Loucy (cell line): ENCODE measurements around the gene CASQ2.

Source experiments
- H2AFZ ChIP-seq: fragments of 200-600 bp; sonication (generic); 2 replicates; pipeline ENCODE4 v1.6.0; 2016; ENCODE audit warnings: antibody characterized with exemption, mild to moderate bottlenecking, low read length, moderate library complexity
- H3F3A ChIP-seq: fragments of 200-600 bp; 2 replicates; pipeline ENCODE4 v1.6.0; 2016; ENCODE audit warnings: antibody characterized with exemption, low read depth, mild to moderate bottlenecking
- H3K27me3 ChIP-seq: fragments of 200-600 bp; sonication (generic); 2 replicates; pipeline ENCODE4 v1.6.1; 2014; ENCODE audit warnings: low read length, mild to moderate bottlenecking; ENCODE audit not compliant: insufficient read depth, poor library complexity, severe bottlenecking
- H3K36me3 ChIP-seq: fragments of 200-600 bp; sonication (generic); 2 replicates; pipeline ENCODE4 v1.6.1; 2016; ENCODE audit warnings: low read length; ENCODE audit not compliant: insufficient read depth
- H3K4me1 ChIP-seq: fragments of 200-600 bp; sonication (generic); 2 replicates; pipeline ENCODE4 v1.5.1; 2014; ENCODE audit warnings: low read length, mild to moderate bottlenecking; ENCODE audit not compliant: insufficient read depth, poor library complexity, severe bottlenecking
- H3K4me2 ChIP-seq: fragments of 200-600 bp; sonication (generic); 2 replicates; pipeline ENCODE4 v1.6.0; 2014; ENCODE audit warnings: antibody characterized with exemption, low read length, low read depth, mild to moderate bottlenecking; ENCODE audit not compliant: poor library complexity, severe bottlenecking
- H3K4me3 ChIP-seq: fragments of 200-600 bp; sonication (generic); 2 replicates; pipeline ENCODE4 v1.5.1; 2014; ENCODE audit warnings: low read length, mild to moderate bottlenecking, mixed read lengths; ENCODE audit not compliant: poor library complexity, severe bottlenecking
- H3K79me2 ChIP-seq: fragments of 200-600 bp; sonication (generic); 2 replicates; pipeline ENCODE4 v1.6.1; 2014; ENCODE audit warnings: low read length; ENCODE audit not compliant: insufficient read depth
- H3K9ac ChIP-seq: fragments of 200-600 bp; sonication (generic); 2 replicates; pipeline ENCODE4 v1.6.0; 2014; ENCODE audit warnings: mild to moderate bottlenecking, low read depth, low read length, moderate library complexity; ENCODE audit not compliant: poor library complexity, severe bottlenecking
- H3K9me2 ChIP-seq: fragments of 200-600 bp; sonication (generic); replicated peaks from 2 replicates; pipeline ENCODE4 v1.6.1; 2016; ENCODE audit warnings: low read depth, low read length, mixed read lengths
- H3K9me3 ChIP-seq: fragments of 200-600 bp; sonication (generic); 2 replicates; pipeline ENCODE4 v1.6.1; 2014; ENCODE audit warnings: mild to moderate bottlenecking, antibody characterized with exemption, low read length, low read depth; ENCODE audit not compliant: insufficient read depth
- H4K20me1 ChIP-seq: fragments of 200-600 bp; sonication (generic); 2 replicates; pipeline ENCODE4 v1.6.0; 2014; ENCODE audit warnings: antibody characterized with exemption, low read length, mild to moderate bottlenecking; ENCODE audit not compliant: insufficient read depth, poor library complexity, severe bottlenecking
- EZH2phosphoT487 ChIP-seq: fragments of 200-600 bp; IDR thresholded peaks from 2 replicates; pipeline ENCODE4 v1.6.1; 2018; ENCODE audit warnings: antibody characterized with exemption, mild to moderate bottlenecking, moderate library complexity, borderline replicate concordance
- TF ChIP-seq, protein P1 (sequence below): fragments of 200-600 bp; sonication (generic); conservative IDR thresholded peaks from 2 replicates; pipeline ENCODE4 v1.5.1; 2014; ENCODE audit warnings: mild to moderate bottlenecking, antibody characterized with exemption, low read length

The CASQ2 gene

DNA sequence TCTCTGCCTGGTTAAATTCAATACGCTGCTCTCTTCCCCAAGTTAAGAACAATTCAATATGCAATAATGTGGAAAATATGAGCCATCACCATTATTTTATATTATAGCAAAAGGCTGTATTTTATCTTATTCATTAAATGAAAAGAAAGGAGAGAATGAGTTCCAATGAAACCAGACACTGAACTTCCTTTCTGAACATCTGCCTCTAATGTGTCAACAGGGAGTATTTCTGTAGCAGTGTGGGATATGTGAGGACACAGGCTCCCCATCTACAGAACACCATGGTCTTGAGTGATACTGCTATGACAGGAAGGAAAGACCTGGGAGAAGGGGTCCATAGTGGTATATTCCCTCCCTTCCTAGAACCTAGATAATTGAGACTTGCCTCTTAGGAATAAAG, 46.3 kb downstream of the CASQ2 start:
- H2AFZ ChIP-seq = no peak overlapping the region
- no peaks in the 10 kb centered on the region for H3K9me3 ChIP-seq
- H3K4me1 ChIP-seq = peaks cover 7% of the 10 kb centered on the region
- no peak overlapping the region for H3K9ac ChIP-seq
- no peaks in the 10 kb centered on the region for H3K36me3 ChIP-seq
- H3K27me3 ChIP-seq = no peaks in the 10 kb centered on the region
- no peak overlapping the region for H3K4me2 ChIP-seq
- H4K20me1 ChIP-seq = no peaks in the 10 kb centered on the region
- H3K79me2 ChIP-seq = no peaks in the 10 kb centered on the region
- no peak for TF ChIP-seq EZH2phosphoT487
- TF ChIP-seq, protein P1, sequence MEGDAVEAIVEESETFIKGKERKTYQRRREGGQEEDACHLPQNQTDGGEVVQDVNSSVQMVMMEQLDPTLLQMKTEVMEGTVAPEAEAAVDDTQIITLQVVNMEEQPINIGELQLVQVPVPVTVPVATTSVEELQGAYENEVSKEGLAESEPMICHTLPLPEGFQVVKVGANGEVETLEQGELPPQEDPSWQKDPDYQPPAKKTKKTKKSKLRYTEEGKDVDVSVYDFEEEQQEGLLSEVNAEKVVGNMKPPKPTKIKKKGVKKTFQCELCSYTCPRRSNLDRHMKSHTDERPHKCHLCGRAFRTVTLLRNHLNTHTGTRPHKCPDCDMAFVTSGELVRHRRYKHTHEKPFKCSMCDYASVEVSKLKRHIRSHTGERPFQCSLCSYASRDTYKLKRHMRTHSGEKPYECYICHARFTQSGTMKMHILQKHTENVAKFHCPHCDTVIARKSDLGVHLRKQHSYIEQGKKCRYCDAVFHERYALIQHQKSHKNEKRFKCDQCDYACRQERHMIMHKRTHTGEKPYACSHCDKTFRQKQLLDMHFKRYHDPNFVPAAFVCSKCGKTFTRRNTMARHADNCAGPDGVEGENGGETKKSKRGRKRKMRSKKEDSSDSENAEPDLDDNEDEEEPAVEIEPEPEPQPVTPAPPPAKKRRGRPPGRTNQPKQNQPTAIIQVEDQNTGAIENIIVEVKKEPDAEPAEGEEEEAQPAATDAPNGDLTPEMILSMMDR = no peak
- H3K4me3 ChIP-seq = no peak overlapping the region
- no peaks in the 10 kb centered on the region for H3F3A ChIP-seq
- no peaks in the 10 kb centered on the region for H3K9me2 ChIP-seq

DNA sequence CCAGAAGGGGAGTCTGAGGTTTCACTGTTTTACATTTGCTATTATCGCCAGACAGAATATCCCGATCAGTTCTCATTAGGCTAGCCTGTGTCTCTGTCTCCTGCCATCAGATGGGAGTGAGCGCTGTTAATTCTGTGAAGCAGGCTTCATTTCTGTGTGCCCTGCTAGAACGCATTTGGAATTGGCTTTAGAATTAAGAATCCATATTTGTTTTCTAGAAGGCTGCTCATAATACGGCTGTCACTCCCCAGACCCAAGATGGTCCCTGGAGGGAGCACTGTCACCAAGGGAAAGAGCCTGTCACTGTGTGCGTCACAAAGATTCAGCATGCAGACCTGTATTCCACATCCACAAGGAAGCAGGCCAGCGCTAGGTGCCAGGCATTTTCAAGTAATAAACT, 49.2 kb downstream of the CASQ2 start:
- H3K79me2 ChIP-seq = no peaks in the 10 kb centered on the region
- no peak overlapping the region for H3K4me3 ChIP-seq
- no peaks in the 10 kb centered on the region for H3F3A ChIP-seq
- no peaks in the 10 kb centered on the region for H3K36me3 ChIP-seq
- H3K9me2 ChIP-seq = no peaks in the 10 kb centered on the region
- TF ChIP-seq, protein P1 = no peak
- no peak for TF ChIP-seq EZH2phosphoT487
- H3K4me1 ChIP-seq = peaks cover 7% of the 10 kb centered on the region
- no peaks in the 10 kb centered on the region for H3K27me3 ChIP-seq
- H3K9me3 ChIP-seq = no peaks in the 10 kb centered on the region
- no peak overlapping the region for H3K4me2 ChIP-seq
- H3K9ac ChIP-seq = no peak overlapping the region
- no peak overlapping the region for H2AFZ ChIP-seq
- H4K20me1 ChIP-seq = no peaks in the 10 kb centered on the region

DNA sequence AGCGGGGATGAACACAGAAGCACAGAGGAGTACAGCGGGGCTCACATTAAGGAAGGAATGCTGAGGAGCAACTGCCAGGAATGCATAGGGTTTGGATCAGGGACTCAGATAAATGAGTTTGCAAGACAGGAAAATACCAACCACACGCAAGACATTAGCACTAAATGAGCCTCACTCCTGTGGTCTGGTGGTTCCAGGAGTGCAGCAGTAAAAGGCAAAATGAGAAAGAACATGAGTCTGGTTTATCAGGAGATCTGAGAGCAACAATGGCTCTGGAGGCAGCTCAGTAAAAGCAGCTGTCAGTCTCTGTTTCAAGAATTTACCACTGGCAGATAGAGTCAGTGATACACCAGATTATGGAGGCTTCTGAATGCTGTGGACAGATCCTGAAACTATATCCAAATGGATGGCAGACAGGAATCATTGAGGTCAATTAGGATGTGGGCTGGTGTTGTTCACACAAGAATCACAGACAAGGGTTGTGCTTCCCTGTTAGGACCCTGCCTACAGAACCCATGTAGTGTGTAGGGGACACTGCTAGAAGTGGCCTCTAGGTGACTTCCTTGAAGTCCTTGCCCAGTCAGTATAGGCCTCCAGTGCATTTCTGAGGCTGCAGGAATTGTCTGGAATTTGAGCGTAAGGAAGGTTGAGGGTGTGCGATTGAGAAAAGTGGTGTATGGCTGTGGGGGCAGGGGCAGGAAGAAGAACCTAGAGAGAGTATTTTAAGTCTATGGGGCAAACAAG, 50.3 kb downstream of the CASQ2 start:
- H3K4me3 ChIP-seq = no peak overlapping the region
- H3K4me2 ChIP-seq = no peak overlapping the region
- no peaks in the 10 kb centered on the region for H3K9me2 ChIP-seq
- TF ChIP-seq, protein P1 = peak; percentile 46; the same call in 1 of the 2 replicates
- no peak for TF ChIP-seq EZH2phosphoT487
- no peaks in the 10 kb centered on the region for H3F3A ChIP-seq
- H3K4me1 ChIP-seq = peaks cover 7% of the 10 kb centered on the region
- H3K27me3 ChIP-seq = no peaks in the 10 kb centered on the region
- H3K9ac ChIP-seq = no peak overlapping the region
- no peaks in the 10 kb centered on the region for H3K9me3 ChIP-seq
- H2AFZ ChIP-seq = no peak overlapping the region
- no peaks in the 10 kb centered on the region for H3K36me3 ChIP-seq
- H3K79me2 ChIP-seq = no peaks in the 10 kb centered on the region
- H4K20me1 ChIP-seq = no peaks in the 10 kb centered on the region
